Sigmoid colon (tissue), 7 donors: ENCODE results near the gene CLDN15. TPM values are rescaled to one million over a fixed set of nuclear protein-coding genes. Genes with fewer than 3 reads are reported as not detected.
"Not testable (repeated sequence)": the region's sequence is repeated elsewhere in the genome, so short reads cannot be mapped to it uniquely, and the experiment has no call there.

Experiments
- DNase-seq: peaks from one replicate; pipeline ENCODE4 v3.0.0-alpha.2; 2019
- H3K27ac ChIP-seq, 4 donors: fragments of 200-600 bp; sonication (generic); one replicate each; pipeline ENCODE4 v1.5.1; 2016 to 2019; ENCODE audit warnings: mild to moderate bottlenecking in 1 of 4
- H3K27me3 ChIP-seq, 3 donors: fragments of 200-600 bp; sonication (generic); one replicate each; pipeline ENCODE4 v1.5.1; 2019; ENCODE audit warnings: mild to moderate bottlenecking in 1 of 3
- H3K36me3 ChIP-seq, 4 donors: fragments of 200-600 bp; sonication (generic); one replicate each; pipeline ENCODE4 v1.5.1; 2016 to 2019
- H3K4me1 ChIP-seq, 4 donors: fragments of 200-600 bp; sonication (generic); one replicate each; pipeline ENCODE4 v1.5.1; 2017 to 2019
- H3K4me3 ChIP-seq, 4 donors: fragments of 200-600 bp; sonication (generic); one replicate each; pipeline ENCODE4 v1.5.1; 2017 to 2019; ENCODE audit warnings: mild to moderate bottlenecking in 2 of 4, moderate library complexity in 1 of 4
- H3K9me3 ChIP-seq, 4 donors: fragments of 200-600 bp in 3 of 4; sonication (generic) in 3 of 4; one replicate each; pipeline versions ENCODE4 v1.5.1 to v1.6.1; 2013 to 2019
- EP300 ChIP-seq, 4 donors: sonication (generic); formaldehyde crosslinking; IDR thresholded peaks; one replicate each; pipeline ENCODE4 v1.6.1; 2017; ENCODE audit warnings: antibody characterized with exemption in 4 of 4
- POLR2A ChIP-seq, 2 donors: fragments of 450-650 bp; IDR thresholded peaks; one replicate each; pipeline ENCODE4 v1.6.1; 2016; ENCODE audit warnings: antibody characterized with exemption in 2 of 2, mild to moderate bottlenecking in 2 of 2, moderate library complexity in 2 of 2
- POLR2AphosphoS5 ChIP-seq, 4 donors: sonication (generic); formaldehyde crosslinking; IDR thresholded peaks; one replicate each; pipeline ENCODE4 v1.6.1; 2017; ENCODE audit warnings: antibody characterized with exemption in 4 of 4
- WGBS, 2 donors: extraction: QIAGEN DNeasy Blood & Tissue Kit; methylation state at CpG; one replicate each; pipeline ENCODE4 v1.1.7; 2013; 5-methylcytosine and 5-hydroxymethylcytosine counted together
- intact Hi-C: fragments of 100-400 bp; cut with DNase I; formaldehyde crosslinking; loops from one replicate; pipeline ENCODE4 v1.15.1; 2023
- polyA plus RNA-seq, 3 donors: library from polyadenylated mRNA; stranded (reverse); fragments of 200-250 nt; gene quantifications; one replicate each; pipeline ENCODE4 v1.2.3, GENCODE V29; 2013
- total RNA-seq, 4 donors: library from RNA; depleted of rRNA; stranded (reverse); fragments of >200 nt; gene quantifications; one replicate each; pipeline ENCODE4 v1.1.0, GENCODE V29; 2016
- TF ChIP-seq, protein P1 (sequence below), 4 experiments: fragments of 450-650 bp in 3 of 4; fragments of 200-600 bp in 1 of 4; IDR thresholded peaks; one replicate each; pipeline ENCODE4 v1.5.1; 2016 to 2019; ENCODE audit warnings: antibody characterized with exemption in 4 of 4, mild to moderate bottlenecking in 3 of 4, moderate library complexity in 2 of 4
- donor health status: healthy with polysubstance abuse.
- donor health status: Bipolar disorder and iron deficiency.
- donor health status: healthy.

Gene CLDN15, protein sequence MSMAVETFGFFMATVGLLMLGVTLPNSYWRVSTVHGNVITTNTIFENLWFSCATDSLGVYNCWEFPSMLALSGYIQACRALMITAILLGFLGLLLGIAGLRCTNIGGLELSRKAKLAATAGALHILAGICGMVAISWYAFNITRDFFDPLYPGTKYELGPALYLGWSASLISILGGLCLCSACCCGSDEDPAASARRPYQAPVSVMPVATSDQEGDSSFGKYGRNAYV
- total RNA-seq (10 to 100 TPM in 1 of 4 donors, 1 to 10 TPM in 3; 2.5 to 16.3 (median 3.9) TPM), polyA plus RNA-seq (10 to 100 TPM in 1 of 3 donors, 1 to 10 TPM in 2; 3.6 to 14.2 (median 9.0) TPM)

DNA sequence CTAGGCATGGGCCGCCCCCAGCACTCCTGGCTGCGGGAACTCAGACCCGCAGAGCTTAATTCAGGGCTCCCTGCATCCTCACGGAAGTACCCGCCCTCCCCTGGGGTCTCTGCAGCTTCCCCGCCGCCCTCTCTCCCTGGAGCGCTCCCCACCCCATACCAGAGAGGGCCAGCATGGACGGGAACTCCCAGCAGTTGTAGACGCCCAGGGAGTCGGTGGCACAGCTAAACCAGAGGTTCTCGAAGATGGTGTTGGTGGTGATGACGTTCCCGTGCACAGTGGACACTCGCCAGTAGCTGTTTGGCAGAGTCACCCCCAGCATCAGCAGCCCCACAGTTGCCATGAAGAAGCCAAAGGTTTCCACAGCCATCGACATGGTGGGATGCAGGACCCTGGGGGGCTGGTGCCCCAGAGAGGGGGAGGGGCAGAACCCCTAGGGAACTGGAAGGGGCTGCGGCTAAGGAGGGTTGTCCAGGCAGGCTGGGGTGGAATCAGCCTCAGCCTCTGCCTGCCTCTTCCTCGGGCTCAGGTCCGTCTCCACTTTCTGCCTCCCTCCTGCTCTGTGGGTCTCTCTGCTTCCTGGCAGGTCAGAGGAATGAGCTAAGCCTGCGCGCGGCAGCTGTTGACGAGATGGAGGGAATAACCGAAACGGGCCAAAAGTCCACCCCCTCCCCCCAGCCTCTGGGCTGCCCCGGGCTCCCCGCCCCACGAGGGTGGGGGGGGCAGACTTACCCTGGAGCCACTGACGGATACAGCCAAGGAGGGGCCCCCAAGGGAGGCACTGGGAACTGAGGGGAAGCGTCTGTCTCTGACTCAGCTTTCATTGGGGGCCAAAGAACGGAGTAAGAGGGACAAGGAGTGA, at the start of gene CLDN15:
TSS of gene CLDN15 (minus strand) at position 597 of the 862 bp plus-strand sequence. CDS start at position 376, 221 bp downstream.
- H3K4me3 ChIP-seq: peak within 1 kb of the TSS in 2 of 4 donors; percentile 8 to 25
- no peaks in the 10 kb centered on the region for H3K9me3 ChIP-seq
- peak within 1 kb of the TSS; percentile 64 to 79 (median 70) for H3K27ac ChIP-seq
- intact Hi-C loops: no loop called here
- H3K27me3 ChIP-seq: peaks cover 0 to 2% (median 0%) of the 10 kb centered on the region in 3 donors
- DNase-seq: peak; percentile 92
- TF ChIP-seq EP300 (IDR thresholded peaks at IDR 0.05): no peak
- peak; percentile 8 to 36 (median 26) for TF ChIP-seq POLR2AphosphoS5 (IDR thresholded peaks at IDR 0.05)
- H3K36me3 ChIP-seq: peaks cover 19 to 46% (median 27%) of the 10 kb centered on the region in 4 donors
- WGBS, 2 donors: 10 to 35% methylated on average over 31 of the region's 31 CpGs
- H3K4me1 ChIP-seq: peaks cover 0 to 31% (median 21%) of the 10 kb centered on the region in 4 donors

DNA sequence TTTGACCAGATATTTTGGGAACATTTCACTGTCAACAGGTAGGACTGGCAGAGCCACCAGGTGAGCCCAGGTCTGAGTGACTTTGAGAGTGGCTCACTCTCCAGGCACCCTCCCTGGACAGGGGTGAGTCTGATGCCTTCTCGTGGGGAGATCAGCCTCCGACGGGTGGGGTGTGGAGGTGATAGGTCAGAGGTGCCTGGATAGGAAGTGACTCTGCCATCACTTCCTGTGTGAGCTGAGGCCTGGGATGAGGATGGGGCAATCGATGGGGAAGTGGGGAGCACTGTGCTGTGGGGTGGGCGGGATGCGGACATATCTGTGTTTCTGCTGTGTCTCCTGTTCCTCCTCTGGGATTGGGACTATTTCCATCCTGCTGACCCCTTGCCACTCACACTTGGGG, 49.4 kb upstream of the CLDN15 start:
- Histone ChIP-seq H3K27ac (no peak overlapping the region), H3K27me3 (peaks cover 3 to 22% (median 9%) of the 10 kb centered on the region in 3 donors), H3K4me3 (no peak overlapping the region), H3K9me3 (no peaks in the 10 kb centered on the region), H3K36me3 (no peaks in the 10 kb centered on the region), H3K4me1 (peaks cover 0 to 4% (median 4%) of the 10 kb centered on the region in 4 donors)
- 73 to 74% methylated on average over 6 of the region's 6 CpGs for WGBS, 2 donors
- TF ChIP-seq POLR2A (IDR thresholded peaks at IDR 0.05) (no peak), EP300 (IDR thresholded peaks at IDR 0.05) (no peak), POLR2AphosphoS5 (IDR thresholded peaks at IDR 0.05) (no peak)
- TF ChIP-seq, protein P1, sequence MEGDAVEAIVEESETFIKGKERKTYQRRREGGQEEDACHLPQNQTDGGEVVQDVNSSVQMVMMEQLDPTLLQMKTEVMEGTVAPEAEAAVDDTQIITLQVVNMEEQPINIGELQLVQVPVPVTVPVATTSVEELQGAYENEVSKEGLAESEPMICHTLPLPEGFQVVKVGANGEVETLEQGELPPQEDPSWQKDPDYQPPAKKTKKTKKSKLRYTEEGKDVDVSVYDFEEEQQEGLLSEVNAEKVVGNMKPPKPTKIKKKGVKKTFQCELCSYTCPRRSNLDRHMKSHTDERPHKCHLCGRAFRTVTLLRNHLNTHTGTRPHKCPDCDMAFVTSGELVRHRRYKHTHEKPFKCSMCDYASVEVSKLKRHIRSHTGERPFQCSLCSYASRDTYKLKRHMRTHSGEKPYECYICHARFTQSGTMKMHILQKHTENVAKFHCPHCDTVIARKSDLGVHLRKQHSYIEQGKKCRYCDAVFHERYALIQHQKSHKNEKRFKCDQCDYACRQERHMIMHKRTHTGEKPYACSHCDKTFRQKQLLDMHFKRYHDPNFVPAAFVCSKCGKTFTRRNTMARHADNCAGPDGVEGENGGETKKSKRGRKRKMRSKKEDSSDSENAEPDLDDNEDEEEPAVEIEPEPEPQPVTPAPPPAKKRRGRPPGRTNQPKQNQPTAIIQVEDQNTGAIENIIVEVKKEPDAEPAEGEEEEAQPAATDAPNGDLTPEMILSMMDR (IDR thresholded peaks at IDR 0.05): no peak
- intact Hi-C loops: loop anchor here (10.0 kb wide), 1 partner anchor 72 kb away; the partner anchor contains the start of genes PLOD3 and ZNHIT1
- DNase-seq: no peak

DNA sequence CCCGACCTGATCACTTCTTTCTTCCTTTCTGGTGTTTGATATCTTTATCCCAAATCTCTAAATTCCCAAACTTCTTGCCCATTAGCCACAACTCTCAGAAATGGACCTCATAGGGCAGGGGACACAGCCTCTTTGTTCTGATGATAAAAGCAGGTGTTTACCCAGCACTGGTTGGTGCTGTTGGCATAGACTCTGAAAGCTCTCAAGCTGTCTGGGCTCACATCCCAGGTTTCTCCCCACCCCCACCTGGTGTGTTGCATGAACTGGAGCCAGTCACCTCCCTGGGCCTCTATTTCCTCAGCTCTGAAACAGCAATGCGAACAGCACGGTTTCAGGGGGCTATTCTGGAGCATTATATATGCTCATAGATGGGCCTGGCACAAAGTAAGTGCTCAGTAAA, 48.3 kb upstream of the CLDN15 start:
- H3K9me3 ChIP-seq, H3K4me3 ChIP-seq, H3K4me1 ChIP-seq, DNase-seq, H3K36me3 ChIP-seq, H3K27ac ChIP-seq: not testable (repeated sequence)
- intact Hi-C loops: loop anchor here (10.0 kb wide), 1 partner anchor 71 kb away; the partner anchor contains the start of genes PLOD3 and ZNHIT1
- WGBS, 2 donors: 41 to 80% methylated on average over 3 of the region's 3 CpGs
- peaks cover 0 to 12% (median 3%) of the 10 kb centered on the region in 3 donors for H3K27me3 ChIP-seq

DNA sequence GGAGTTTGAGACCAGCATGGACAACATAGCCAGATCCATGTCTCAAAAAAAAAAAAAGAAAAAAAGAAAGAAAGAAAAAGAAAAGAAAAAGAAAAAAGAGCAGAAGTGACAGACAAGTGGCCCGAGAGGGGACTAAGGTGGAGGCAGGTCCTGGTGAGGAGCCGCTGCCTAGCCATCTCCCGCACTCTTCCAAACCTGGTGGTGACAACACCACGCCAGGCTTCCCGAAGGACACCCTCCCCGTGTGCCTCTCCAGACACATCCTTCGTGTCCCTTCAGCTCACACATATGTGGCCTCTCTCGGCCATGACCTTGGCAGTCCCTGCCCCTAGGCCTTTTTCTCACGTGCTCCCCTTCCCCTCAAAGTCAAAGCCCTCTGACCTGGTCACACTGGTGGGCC, 47.6 kb upstream of the CLDN15 start:
- H3K4me3 ChIP-seq: no peak overlapping the region
- intact Hi-C loops: loop anchor here (10.0 kb wide), 1 partner anchor 70 kb away; the partner anchor contains the start of genes PLOD3 and ZNHIT1
- WGBS, 2 donors: 84 to 91% methylated on average over 9 of the region's 9 CpGs

DNA sequence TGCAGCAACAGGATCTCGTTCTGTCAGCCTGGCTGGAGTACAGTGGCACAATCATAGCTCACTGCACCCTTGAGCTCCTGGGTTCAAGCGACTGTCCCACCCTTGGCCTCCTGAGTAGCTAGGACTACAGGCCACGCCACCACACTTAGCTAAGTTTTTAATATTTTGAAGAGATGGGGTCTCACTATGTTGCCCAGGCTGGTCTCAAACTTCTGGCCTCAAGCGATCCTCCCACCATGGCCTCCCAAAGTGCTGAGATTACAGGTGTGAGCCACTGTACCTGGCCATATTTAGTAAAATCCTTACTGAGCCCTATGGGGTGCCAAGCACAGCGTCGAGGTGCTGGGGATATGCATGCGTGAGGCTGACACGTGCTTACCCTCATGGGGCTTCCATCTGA, 43.3 kb upstream of the CLDN15 start:
- H3K27me3 ChIP-seq: peaks cover 0 to 25% (median 0%) of the 10 kb centered on the region in 3 donors
- H3K9me3 ChIP-seq, DNase-seq, H3K4me1 ChIP-seq, H3K36me3 ChIP-seq, H3K4me3 ChIP-seq, H3K27ac ChIP-seq: not testable (repeated sequence)
- intact Hi-C loops: loop anchor here (10.0 kb wide), 1 partner anchor 66 kb away; the partner anchor contains the start of genes PLOD3 and ZNHIT1
- WGBS, 2 donors: 90 to 91% methylated on average over 8 of the region's 8 CpGs

More for the DNA sequence above, 47.6 kb upstream of the CLDN15 start:
- no peaks in the 10 kb centered on the region for H3K36me3 ChIP-seq
- H3K27ac ChIP-seq: no peak overlapping the region
- H3K27me3 ChIP-seq: peaks cover 0 to 9% (median 0%) of the 10 kb centered on the region in 3 donors
- H3K4me1 ChIP-seq: peaks cover 0 to 4% (median 4%) of the 10 kb centered on the region in 4 donors
- H3K9me3 ChIP-seq: no peaks in the 10 kb centered on the region
- TF ChIP-seq EP300 (IDR thresholded peaks at IDR 0.05) (no peak), POLR2A (IDR thresholded peaks at IDR 0.05) (no peak), POLR2AphosphoS5 (IDR thresholded peaks at IDR 0.05) (no peak)
- TF ChIP-seq, protein P1 (IDR thresholded peaks at IDR 0.05): no peak
- no peak for DNase-seq
